Measurements from ENCODE around the gene PSMB3.
A peak's percentile ranks its signal among the peaks of the same experiment; 100 is the strongest.

Gene PSMB3

GRCh38 chr17:38752308-38753070 lies at the start of gene PSMB3:
TSS of gene PSMB3 (plus strand) at chr17:38752741. CDS start at chr17:38752827, 86 bp downstream.
- DNase-seq (ENCODE audit: low spot score) = peak; percentile 99

GRCh38 chr17:38702916-38703741 lies 49.4 kb upstream of the PSMB3 start:
- no peak for DNase-seq (ENCODE audit: low spot score)

DNA sequence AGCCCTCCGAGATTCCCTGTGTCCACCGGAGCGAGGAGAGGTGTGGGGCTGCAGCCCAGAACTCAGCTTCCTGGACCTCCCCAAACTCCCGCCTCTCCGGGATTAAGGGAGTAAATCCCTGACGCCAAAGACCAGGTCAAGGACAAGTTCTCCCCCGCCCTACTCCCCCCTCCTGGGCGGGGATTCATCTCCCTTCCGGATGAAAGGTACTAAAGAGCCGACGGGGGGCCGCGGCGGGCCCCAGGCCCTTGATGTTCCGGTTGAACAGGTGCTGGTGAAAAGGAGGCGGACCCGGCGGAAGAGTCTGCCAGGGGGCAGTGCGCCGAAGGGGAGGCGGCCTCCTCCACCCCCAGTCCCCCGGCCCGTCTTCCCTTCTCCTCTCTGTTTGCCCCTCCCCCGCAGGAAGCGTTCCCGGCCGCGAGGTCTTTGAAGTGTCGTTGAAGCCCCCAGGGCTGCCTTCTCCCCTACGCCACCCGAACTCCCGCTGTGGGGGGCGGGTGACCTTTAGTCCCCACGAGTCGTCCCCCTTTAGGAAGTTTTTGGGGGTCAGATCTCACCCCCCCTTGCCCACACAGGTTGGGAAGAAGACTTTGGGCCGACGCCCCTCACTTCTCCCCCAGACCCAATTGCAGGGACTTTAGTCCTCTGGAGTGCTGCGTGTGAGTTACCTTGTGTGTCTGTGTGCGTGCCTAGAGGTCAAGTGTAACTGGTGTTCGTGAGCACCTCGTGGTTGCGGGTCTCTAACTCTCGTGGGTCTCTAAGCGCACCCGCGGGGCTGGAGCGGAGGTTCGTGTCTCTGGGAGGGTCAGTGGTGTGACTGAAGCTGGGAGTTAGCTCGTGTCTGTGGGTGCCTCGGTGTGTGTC lies 48.6 kb upstream of the PSMB3 start:
- DNase-seq (ENCODE audit: low spot score) = peak; percentile 80

DNA sequence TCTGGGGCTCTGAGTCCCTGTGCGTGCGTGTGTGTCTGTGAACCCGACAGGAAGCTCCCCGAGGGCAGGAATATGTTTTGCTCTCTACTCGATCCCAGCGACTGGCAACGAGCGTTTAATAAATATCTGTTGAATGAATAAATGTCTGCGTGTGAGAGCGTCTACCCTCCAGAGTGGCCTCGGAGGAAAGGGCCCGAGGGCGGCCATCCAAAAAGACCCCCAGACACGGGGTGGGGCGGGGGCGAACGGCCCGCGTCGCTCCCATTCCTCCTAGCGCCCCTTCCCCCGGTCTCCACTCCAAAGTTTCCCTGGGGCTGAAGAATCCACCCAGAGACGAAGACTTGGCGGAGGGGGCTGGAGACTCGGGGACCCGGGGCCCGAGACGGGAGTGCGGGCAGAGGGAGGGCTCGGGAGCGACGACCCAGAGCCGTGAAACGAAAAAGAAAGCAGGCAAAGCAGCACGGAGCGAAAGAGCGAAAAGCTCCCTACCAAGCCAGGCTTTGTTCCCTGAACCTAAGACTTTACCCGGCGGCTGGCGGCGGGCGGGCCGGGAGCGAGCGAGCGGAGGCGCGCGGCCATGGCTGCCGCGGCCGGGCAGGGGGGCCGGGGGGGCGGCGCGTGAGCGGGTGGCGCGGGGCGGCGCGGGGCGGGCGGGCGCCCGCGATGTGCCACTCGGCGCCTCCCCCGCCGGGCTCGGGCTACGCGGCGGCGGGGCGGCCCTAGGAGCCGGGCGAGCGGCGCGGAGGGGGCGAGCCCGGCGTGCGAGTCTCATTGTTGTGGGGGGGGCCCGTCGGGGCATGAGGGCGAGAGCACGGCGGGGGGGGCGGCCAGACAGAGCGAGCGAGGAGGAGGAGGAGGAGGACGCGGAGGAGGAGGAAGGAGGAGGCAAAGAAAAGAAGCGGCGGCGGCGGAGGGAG lies 47.7 kb upstream of the PSMB3 start, which contains the start of gene MLLT6:
TSS of gene MLLT6 (plus strand) at position 668 of the 917 bp plus-strand sequence. CDS start 360 bp downstream, outside the sequence.
- peak; percentile 75 for DNase-seq (ENCODE audit: low spot score)

- no peak for DNase-seq (ENCODE audit: low spot score)
These were observed 47.1 kb upstream of the PSMB3 start for GRCh38 chr17:38705523-38705802.

GRCh38 chr17:38705803-38706504 lies 46.6 kb upstream of the PSMB3 start:
- DNase-seq (ENCODE audit: low spot score) = no peak

- no peak for DNase-seq (ENCODE audit: low spot score)
These were observed 45.9 kb upstream of the PSMB3 start for GRCh38 chr17:38706505-38707216.

DNA sequence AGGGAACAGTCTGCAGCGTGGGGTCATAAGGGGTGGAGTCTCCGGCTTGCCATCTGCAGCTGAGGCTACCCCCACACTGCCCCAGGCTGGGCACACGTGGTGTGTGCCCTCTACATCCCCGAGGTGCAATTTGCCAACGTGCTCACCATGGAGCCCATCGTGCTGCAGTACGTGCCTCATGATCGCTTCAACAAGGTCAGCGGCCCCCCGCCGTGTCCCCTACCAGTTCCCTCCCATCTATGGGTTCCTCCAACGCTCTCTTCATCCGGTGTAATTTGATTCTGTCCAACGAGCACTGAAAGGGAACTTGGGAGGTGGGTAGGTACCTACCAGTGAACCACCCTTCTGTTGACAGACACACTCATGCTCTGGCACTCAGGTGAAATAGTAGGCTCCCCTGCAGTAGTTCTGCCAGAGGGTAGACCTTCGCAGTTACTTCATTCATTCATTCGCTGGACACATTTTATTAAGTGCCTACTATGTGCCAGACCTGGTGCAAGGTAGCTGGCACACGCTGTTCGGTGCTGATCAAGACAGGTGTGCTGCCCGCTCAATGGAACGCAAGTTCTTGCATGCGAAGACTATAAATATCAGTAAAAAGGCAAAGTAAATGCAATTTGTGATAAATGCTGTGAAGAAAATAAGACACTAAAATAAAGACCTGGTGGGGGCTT lies 44.7 kb upstream of the PSMB3 start:
- DNase-seq (ENCODE audit: low spot score) = no peak

GRCh38 chr17:38709104-38709820 lies 43.3 kb upstream of the PSMB3 start:
- DNase-seq (ENCODE audit: low spot score) = no peak

GRCh38 chr17:38709864-38710603 lies 42.5 kb upstream of the PSMB3 start:
- DNase-seq (ENCODE audit: low spot score) = no peak

- no peak for DNase-seq (ENCODE audit: low spot score)
These were observed 42.0 kb upstream of the PSMB3 start for GRCh38 chr17:38710604-38710962.

DNA sequence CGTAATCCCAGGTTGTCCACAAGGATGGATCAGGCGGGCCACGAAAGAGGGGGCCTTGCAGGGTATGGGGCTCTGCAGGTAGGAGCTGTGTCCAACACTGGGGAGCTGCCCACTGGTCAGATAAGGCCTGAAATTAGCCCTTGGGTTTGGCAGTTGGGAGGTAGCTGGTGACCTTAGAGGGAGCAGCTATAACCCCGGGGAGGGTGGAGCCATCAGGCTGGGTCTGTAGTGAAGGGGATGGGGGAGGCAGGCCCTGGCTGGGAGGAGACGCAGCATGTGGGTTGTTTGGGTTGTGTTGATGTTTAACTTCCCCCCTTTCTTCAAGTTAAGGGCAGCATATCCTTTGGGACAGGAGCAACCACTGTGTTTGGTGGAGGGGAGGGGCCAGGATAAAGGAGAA lies 41.6 kb upstream of the PSMB3 start:
- no peak for DNase-seq (ENCODE audit: low spot score)

DNA sequence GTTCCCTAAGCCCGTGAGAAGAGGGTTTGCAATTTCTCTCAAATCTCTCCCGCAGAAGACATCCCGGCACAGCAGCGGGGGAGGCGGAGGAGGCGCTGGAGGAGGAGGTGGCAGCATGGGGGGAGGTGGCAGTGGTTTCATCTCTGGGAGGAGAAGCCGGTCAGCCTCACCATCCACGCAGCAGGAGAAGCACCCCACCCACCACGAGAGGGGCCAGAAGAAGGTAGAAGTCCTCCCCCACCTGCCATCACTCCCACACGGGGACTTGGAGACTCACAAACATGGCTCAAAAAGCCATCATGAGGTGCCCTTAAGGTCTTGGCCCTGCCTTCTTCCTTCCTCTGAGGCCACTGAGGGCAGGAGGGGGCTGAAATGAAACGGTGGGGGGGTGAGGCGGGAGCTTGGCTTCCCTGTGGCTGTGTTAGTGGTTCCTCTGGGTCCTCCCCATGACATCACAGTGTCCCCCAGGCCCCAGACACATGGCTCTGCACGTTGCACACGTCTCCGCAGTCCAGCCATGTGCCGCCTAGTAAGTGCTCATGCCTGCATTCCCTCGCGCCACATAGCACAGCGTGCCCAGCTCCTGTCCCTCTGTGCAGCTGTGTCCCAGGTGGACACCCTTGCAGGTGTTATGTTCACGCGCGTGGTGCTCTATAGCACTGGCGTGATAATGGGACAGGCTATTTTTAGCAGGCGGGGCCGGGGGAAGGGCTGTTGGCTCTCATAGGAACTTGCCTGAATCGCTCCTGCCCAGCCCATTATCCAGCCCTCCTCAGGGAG lies 40.6 kb upstream of the PSMB3 start:
- DNase-seq (ENCODE audit: low spot score) = no peak

DNA sequence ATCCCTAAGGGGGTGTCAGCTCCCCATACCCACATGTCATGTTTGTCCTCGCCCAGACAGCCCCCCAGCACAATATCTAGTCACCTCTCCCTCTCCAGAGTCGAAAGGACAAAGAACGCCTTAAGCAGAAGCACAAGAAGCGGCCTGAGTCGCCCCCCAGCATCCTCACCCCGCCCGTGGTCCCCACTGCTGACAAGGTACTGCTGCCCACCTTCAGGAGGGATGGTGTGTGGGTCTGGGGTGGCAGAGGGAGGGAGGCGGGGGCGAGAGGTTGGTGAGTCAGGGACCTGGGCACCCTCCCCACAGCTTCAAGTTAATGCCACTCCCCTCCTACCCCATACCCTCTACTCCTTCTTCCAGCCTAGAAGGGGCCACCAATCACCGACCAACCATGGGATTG lies 39.9 kb upstream of the PSMB3 start:
- no peak for DNase-seq (ENCODE audit: low spot score)

DNA sequence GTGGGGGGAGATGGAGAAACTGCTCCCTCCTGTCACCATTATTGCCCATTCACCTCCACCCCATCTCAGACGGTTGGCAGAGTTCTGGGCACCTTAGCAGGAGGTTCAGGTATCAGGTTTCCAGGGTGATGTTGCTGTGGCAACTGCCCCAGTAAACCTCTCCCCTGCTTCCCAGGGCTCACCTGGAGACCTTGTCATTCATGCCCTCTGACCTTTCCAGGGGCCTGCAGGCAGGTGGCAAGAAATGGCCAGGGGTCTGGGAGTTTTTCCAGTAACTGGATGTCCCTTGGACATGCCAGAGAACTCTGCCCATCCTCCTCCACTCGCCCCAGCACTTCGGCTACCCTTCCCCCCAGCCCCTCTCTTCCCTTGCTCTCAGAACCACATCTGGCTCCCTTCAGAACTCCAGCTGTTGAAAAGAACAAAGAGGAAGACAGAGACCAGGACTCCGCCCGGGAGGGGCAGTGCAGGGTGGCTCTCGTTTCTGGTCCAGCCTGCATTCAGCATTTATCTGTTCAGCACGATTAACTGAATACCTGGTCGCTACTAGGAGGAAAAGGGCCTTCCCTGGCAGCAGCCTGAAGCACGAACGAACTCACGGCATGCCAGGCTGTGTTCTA lies 39.0 kb upstream of the PSMB3 start:
- no peak for DNase-seq (ENCODE audit: low spot score)

- no peak for DNase-seq (ENCODE audit: low spot score)
These were observed 37.2 kb upstream of the PSMB3 start for GRCh38 chr17:38715216-38715943.
